BLaER1 treated with 17β-estradiol and CSF1 and Interleukin-3, amounts not matched to agents 10 nM and 100 nM (cell line): ENCODE data around the gene EIF3D.
A peak's percentile ranks its signal among the peaks of the same experiment; 100 is the strongest.

Source experiments
- H3K27ac ChIP-seq, 11 experiments: shearing (Covaris generic); formaldehyde crosslinking; 2 replicates each; pipeline ENCODE4 v1.8.1; 2022
- H3K27me3 ChIP-seq, 11 experiments: shearing (Covaris generic); formaldehyde crosslinking; 2 replicates each; pipeline ENCODE4 v1.8.1; 2022
- H3K36me3 ChIP-seq, 11 experiments: shearing (Covaris generic); formaldehyde crosslinking; 2 replicates each; pipeline ENCODE4 v1.8.1; 2022
- H3K4me1 ChIP-seq, 10 experiments: shearing (Covaris generic); formaldehyde crosslinking; 2 replicates each; pipeline ENCODE4 v1.8.1; 2022
- H3K4me2 ChIP-seq, 11 experiments: shearing (Covaris generic); formaldehyde crosslinking; 2 replicates each; pipeline ENCODE4 v1.8.1; 2022
- H3K4me3 ChIP-seq, 10 experiments: shearing (Covaris generic); formaldehyde crosslinking; 2 replicates each; pipeline ENCODE4 v1.8.1; 2022
- H3K9ac ChIP-seq, 11 experiments: shearing (Covaris generic); formaldehyde crosslinking; 2 replicates each; pipeline ENCODE4 v1.8.1; 2022
- H3K9me3 ChIP-seq, 11 experiments: shearing (Covaris generic); formaldehyde crosslinking; replicated peaks in 1 of 11; 2 replicates each; pipeline ENCODE4 v1.8.1; 2022
- H4K20me1 ChIP-seq, 11 experiments: shearing (Covaris generic); formaldehyde crosslinking; 2 replicates each; pipeline ENCODE4 v1.8.1; 2022
- Cebpa-rat ChIP-seq, 11 experiments: shearing (Covaris generic); IDR thresholded peaks; 2 replicates each; pipeline ENCODE4 v1.8.1; 2022

The EIF3D gene

GRCh38 chr22:36481393-36482168 is 47.4 kb downstream of the EIF3D start, which contains the start of gene TXN2:
Gene TXN2 (minus strand): TSS chr22:36481640. CDS start chr22:36480837, 803 bp downstream.
- H3K9me3 ChIP-seq, result peaks cover 0 to 4% (median under 1%) of the 10 kb centered on the region in 11 experiments; a peak in 9 of 22 replicates
- H3K9ac ChIP-seq, result peak within 1 kb of the TSS; percentile 86 to 98 (median 92)
- H3K36me3 ChIP-seq, result peaks cover 33 to 48% (median 40%) of the 10 kb centered on the region in 11 experiments
- H4K20me1 ChIP-seq, result no peaks in the 10 kb centered on the region
- peak within 1 kb of the TSS; percentile 62 to 79 (median 70) for H3K4me3 ChIP-seq
- peaks cover 21 to 42% (median 29%) of the 10 kb centered on the region in 10 experiments for H3K4me1 ChIP-seq
- H3K27ac ChIP-seq, result peak within 1 kb of the TSS; percentile 94 to 99 (median 97)
- H3K4me2 ChIP-seq, result peak within 1 kb of the TSS; percentile 85 to 99 (median 92)
- H3K27me3 ChIP-seq, result no peaks in the 10 kb centered on the region
- no peak for TF ChIP-seq Cebpa-rat (IDR thresholded peaks at IDR 0.05)

GRCh38 chr22:36480941-36481392 is 48.0 kb downstream of the EIF3D start:
- Histone ChIP-seq H3K36me3 (peaks cover 39 to 48% (median 46%) of the 10 kb centered on the region in 11 experiments), H3K9me3 (no peaks in the 10 kb centered on the region), H3K4me1 (peaks cover 21 to 42% (median 29%) of the 10 kb centered on the region in 10 experiments), H3K9ac (peak overlapping the region; percentile 86 to 98 (median 92)), H3K27me3 (no peaks in the 10 kb centered on the region), H3K4me3 (peak overlapping the region; percentile 62 to 79 (median 70)), H4K20me1 (no peaks in the 10 kb centered on the region), H3K4me2 (peak overlapping the region; percentile 85 to 99 (median 92)), H3K27ac (peak overlapping the region; percentile 94 to 99 (median 97))
- TF ChIP-seq Cebpa-rat (IDR thresholded peaks at IDR 0.05), result no peak

DNA sequence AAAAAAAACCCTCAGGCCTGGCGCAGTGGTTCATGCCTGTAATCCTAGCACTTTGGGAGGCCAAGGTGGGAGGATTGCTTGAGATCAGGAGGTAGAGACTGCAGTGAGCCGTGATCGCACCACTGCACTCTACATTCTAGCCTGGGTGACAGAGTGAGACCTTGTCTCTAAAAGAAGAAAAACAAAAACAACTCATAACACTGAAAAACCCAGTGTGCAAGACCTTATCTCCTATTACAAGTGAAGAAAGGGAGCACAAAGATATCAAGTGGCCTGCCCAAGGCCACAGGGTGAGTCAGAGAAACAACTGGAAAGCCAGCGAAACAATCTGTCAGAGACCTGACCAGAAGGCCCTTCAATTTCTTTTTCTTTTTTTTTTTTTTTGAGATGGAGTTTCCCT is 50.0 kb downstream of the EIF3D start:
- peak overlapping the region in 10 of 11 experiments; percentile 18 to 49 (median 38); a peak in 10 of 22 replicates for H3K9ac ChIP-seq
- H3K36me3 ChIP-seq, result peaks cover 59 to 68% (median 66%) of the 10 kb centered on the region in 11 experiments
- no peaks in the 10 kb centered on the region for H3K9me3 ChIP-seq
- H3K4me3 ChIP-seq, result 0 out of 20 replicates have a peak overlapping the region, but pooled peaks of 1 of the 10 experiments have one; percentile 11
- TF ChIP-seq Cebpa-rat (IDR thresholded peaks at IDR 0.05), result no peak
- peaks cover 29 to 57% (median 43%) of the 10 kb centered on the region in 10 experiments for H3K4me1 ChIP-seq
- no peaks in the 10 kb centered on the region for H4K20me1 ChIP-seq
- H3K4me2 ChIP-seq, result peak overlapping the region in 6 of 11 experiments; percentile 88 to 99 (median 94); a peak in 5 of 22 replicates
- H3K27ac ChIP-seq, result no peak overlapping the region
- no peaks in the 10 kb centered on the region for H3K27me3 ChIP-seq

DNA sequence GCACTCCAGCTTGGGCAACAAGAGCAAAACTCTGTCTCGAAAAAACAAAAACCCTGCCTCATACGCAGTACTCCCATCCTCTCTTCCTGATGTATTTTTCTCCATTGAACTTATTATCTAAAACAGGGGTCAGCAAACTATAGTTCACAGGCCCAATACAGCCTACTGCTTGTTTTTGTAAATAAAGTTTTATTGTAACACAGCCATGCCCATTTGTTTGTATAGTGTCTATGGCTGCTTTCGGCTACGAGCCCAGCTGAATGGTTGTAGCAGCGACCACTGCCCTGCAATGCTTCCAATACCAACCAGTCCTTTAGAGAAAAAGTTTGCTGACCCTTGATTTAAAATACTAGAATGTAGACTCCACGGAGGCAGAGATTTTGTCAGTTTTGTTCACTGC is 53.6 kb downstream of the EIF3D start:
- no peaks in the 10 kb centered on the region for H3K9me3 ChIP-seq
- peak overlapping the region in 4 of 11 experiments; percentile 57 to 83 (median 65); a peak in 4 of 22 replicates for H3K9ac ChIP-seq
- peaks cover 43 to 71% (median 60%) of the 10 kb centered on the region in 10 experiments for H3K4me1 ChIP-seq
- H3K36me3 ChIP-seq, result peaks cover 69 to 94% (median 91%) of the 10 kb centered on the region in 11 experiments
- H3K4me2 ChIP-seq, result peak overlapping the region in 1 of 11 experiments; percentile 92; a peak in 1 of 22 replicates
- H3K27me3 ChIP-seq, result no peaks in the 10 kb centered on the region
- H3K27ac ChIP-seq, result peak overlapping the region in 2 of 11 experiments; percentile 10 to 97; a peak in 3 of 22 replicates
- TF ChIP-seq Cebpa-rat (IDR thresholded peaks at IDR 0.05), result no peak
- peaks cover 0 to 11% (median 0%) of the 10 kb centered on the region in 11 experiments; a peak in 4 of 22 replicates for H4K20me1 ChIP-seq
- H3K4me3 ChIP-seq, result no peak overlapping the region

DNA sequence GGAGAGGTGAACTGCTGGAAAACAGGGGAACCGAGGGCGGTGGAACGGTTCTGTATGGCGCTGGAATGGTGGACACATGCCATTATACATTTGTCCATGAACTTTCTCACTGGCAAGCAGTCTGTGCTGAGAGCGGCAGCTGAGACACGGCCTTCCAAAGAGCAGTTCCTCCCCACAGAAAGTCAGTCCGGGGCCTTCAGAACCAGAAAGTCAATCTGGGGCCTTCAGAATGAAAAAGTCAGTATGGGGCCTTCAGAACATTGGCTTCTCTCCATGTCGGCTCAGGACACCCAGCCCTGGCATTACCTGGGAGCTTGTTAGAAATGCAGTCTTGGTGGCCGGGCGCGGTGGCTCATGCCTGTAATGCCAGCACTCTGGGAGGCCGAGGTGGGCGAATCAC is 56.3 kb downstream of the EIF3D start:
- Histone ChIP-seq H3K4me3 (no peak overlapping the region), H3K4me1 (peaks cover 63 to 78% (median 73%) of the 10 kb centered on the region in 10 experiments), H3K27me3 (no peaks in the 10 kb centered on the region), H3K36me3 (peaks cover 47 to 68% (median 65%) of the 10 kb centered on the region in 11 experiments), H3K9me3 (no peaks in the 10 kb centered on the region), H4K20me1 (peaks cover 0 to 11% (median 0%) of the 10 kb centered on the region in 11 experiments; a peak in 4 of 22 replicates), H3K4me2 (peak overlapping the region; percentile 72 to 92 (median 83); a peak in 16 of 22 replicates), H3K27ac (peak overlapping the region in 9 of 11 experiments; percentile 11 to 98 (median 91); a peak in 16 of 22 replicates), H3K9ac (peak overlapping the region in 9 of 11 experiments; percentile 33 to 83 (median 68); a peak in 8 of 22 replicates)
- TF ChIP-seq Cebpa-rat (IDR thresholded peaks at IDR 0.05), result no peak

DNA sequence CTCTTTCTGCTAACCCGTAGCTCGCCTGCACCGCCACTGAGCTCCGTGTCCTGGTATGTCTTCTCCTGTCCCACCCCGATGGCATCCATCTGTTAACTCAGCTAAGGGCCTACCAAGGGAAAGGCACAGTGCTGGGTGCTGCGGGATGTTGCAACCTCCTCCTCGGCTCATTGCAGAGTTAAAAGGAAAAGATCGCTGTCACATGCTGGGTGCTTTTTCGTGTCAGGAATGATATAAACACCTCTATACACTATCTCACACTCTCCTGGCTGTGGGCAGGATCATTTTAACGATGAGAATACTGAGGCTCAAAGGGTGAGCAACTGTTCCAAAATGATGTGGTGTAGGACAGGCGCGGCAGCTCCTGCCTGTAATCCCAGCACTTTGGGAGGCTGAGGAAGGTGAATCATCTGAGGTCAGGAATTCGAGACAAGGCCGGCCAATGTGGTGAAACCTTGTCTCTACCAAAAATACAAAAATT is 57.6 kb downstream of the EIF3D start:
- peak overlapping the region in 8 of 11 experiments; percentile 74 to 98 (median 94); a peak in 16 of 22 replicates for H3K27ac ChIP-seq
- H3K4me1 ChIP-seq, result peaks cover 76 to 91% (median 86%) of the 10 kb centered on the region in 10 experiments
- no peaks in the 10 kb centered on the region for H3K27me3 ChIP-seq
- peaks cover 0 to 11% (median 0%) of the 10 kb centered on the region in 11 experiments; a peak in 4 of 22 replicates for H4K20me1 ChIP-seq
- peaks cover 34 to 57% (median 52%) of the 10 kb centered on the region in 11 experiments for H3K36me3 ChIP-seq
- no peak for TF ChIP-seq Cebpa-rat (IDR thresholded peaks at IDR 0.05)
- H3K4me2 ChIP-seq, result peak overlapping the region in 10 of 11 experiments; percentile 15 to 98 (median 88); a peak in 19 of 22 replicates
- H3K4me3 ChIP-seq, result no peak overlapping the region
- no peaks in the 10 kb centered on the region for H3K9me3 ChIP-seq
- peak overlapping the region in 10 of 11 experiments; percentile 7 to 87 (median 62); a peak in 17 of 22 replicates for H3K9ac ChIP-seq

DNA sequence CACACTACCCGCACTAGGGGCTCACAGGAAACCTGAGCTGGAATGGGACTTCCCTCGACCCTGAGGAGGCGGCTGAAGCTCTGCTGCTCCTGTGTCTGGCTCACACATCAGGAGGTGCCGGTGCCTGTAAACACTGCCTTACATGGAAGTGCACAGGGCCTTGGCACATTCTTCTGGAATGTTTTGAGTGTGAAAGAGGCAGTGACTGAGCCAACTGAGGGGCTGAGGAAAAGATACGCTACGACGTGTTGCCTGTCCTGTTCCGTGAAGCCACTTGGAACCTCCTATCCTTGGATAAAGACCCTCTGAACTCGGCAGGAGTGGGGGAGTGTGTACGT is 58.0 kb downstream of the EIF3D start:
- Histone ChIP-seq H3K9me3 (no peaks in the 10 kb centered on the region), H3K36me3 (peaks cover 30 to 53% (median 48%) of the 10 kb centered on the region in 11 experiments), H3K27ac (peak overlapping the region in 8 of 11 experiments; percentile 74 to 98 (median 94); a peak in 16 of 22 replicates), H4K20me1 (peaks cover 0 to 11% (median 0%) of the 10 kb centered on the region in 11 experiments; a peak in 4 of 22 replicates), H3K27me3 (no peaks in the 10 kb centered on the region), H3K4me3 (no peak overlapping the region), H3K4me1 (peaks cover 80 to 95% (median 90%) of the 10 kb centered on the region in 10 experiments), H3K4me2 (peak overlapping the region in 10 of 11 experiments; percentile 15 to 98 (median 88); a peak in 19 of 22 replicates), H3K9ac (peak overlapping the region in 10 of 11 experiments; percentile 7 to 87 (median 62); a peak in 18 of 22 replicates)
- TF ChIP-seq Cebpa-rat (IDR thresholded peaks at IDR 0.05), result no peak

GRCh38 chr22:36470162-36470993 is 58.6 kb downstream of the EIF3D start:
- peaks cover 24 to 51% (median 42%) of the 10 kb centered on the region in 11 experiments for H3K36me3 ChIP-seq
- peak overlapping the region in 9 of 11 experiments; percentile 80 to 98 (median 92); a peak in 18 of 22 replicates for H3K27ac ChIP-seq
- H4K20me1 ChIP-seq, result peaks cover 0 to 11% (median 0%) of the 10 kb centered on the region in 11 experiments; a peak in 4 of 22 replicates
- peak overlapping the region in 5 of 10 experiments; percentile 8 to 42 (median 32); a peak in 5 of 20 replicates for H3K4me3 ChIP-seq
- peak overlapping the region; percentile 77 to 98 (median 91) for H3K4me2 ChIP-seq
- H3K27me3 ChIP-seq, result no peaks in the 10 kb centered on the region
- peaks cover 85 to 100% (median 95%) of the 10 kb centered on the region in 10 experiments for H3K4me1 ChIP-seq
- no peaks in the 10 kb centered on the region for H3K9me3 ChIP-seq
- no peak for TF ChIP-seq Cebpa-rat (IDR thresholded peaks at IDR 0.05)
- peak overlapping the region in 10 of 11 experiments; percentile 7 to 87 (median 78); a peak in 19 of 22 replicates for H3K9ac ChIP-seq
